K562 (cell line): ENCODE data around the gene NRG2. TPM values are rescaled to one million over a fixed set of nuclear protein-coding genes. Genes with fewer than 3 reads are reported as not detected.

ENCODE experiments used
- ATAC-seq: fragments of 200-7000 bp; cut with Tn5 transposase; 3 replicates; pipeline ENCODE4 v1.9.1; 2020; ENCODE audit warnings: moderate library complexity
- BruUV-seq: library from RNA; stranded (reverse); fragments of 400-500 nt; replicated peaks from 2 replicates; lab custom pipeline; 2021; lab: Mats Ljungman, UMichigan
- CTCF ChIA-PET: fragments of 300-600 bp; formaldehyde crosslinking; extraction: SDS; loops from one replicate; lab custom pipeline; 2021; ENCODE audit warnings: low intra/inter-chr PET ratio; lab: Yijun Ruan, JAX
- POLR2A ChIA-PET: fragments of 300-600, 350-650 bp; sonication (Branson Sonifier 250); formaldehyde crosslinking; extraction: SDS; loops from one replicate; lab custom pipeline; 2021; ENCODE audit warnings: antibody characterized with exemption, inconsistent platforms; lab: Yijun Ruan, JAX
- DNase-seq, 4 experiments: peaks; one replicate each; pipeline versions ENCODE4 v3.0.0 to v3.0.0-alpha.2; 2011 to 2018; ENCODE audit warnings: low spot score in 3 of 4, mixed read lengths in 3 of 4; ENCODE audit errors: extremely low read depth in 1 of 4
- FAIRE-seq: peaks from 2 replicates; lab custom pipeline; 2011; peaks lifted over from hg19 to GRCh38; lab: Jason Lieb, UNC
- H2AFZ ChIP-seq: 2 replicates; pipeline ENCODE4 v1.6.0; 2011; ENCODE audit warnings: low read depth, low read length, control low read depth, inconsistent platforms
- H3K27ac ChIP-seq: fragments of 200-600 bp; 3 replicates; pipeline ENCODE4 v1.8.0; 2011; ENCODE audit warnings: low read depth, mild to moderate bottlenecking, control low read depth, inconsistent platforms, low read length, moderate library complexity, mixed read lengths; ENCODE audit errors: extremely low read depth
- H3K27me3 ChIP-seq, 2 experiments: fragments of 300-600 bp in 1 of 2; 2 replicates in 1 of 2; 3 replicates in 1 of 2; pipeline versions ENCODE4 v1.6.0 to v1.8.0; 2011; ENCODE audit warnings: inconsistent platforms in 2 of 2, low read length in 2 of 2, mild to moderate bottlenecking in 1 of 2, mixed read lengths in 1 of 2, moderate library complexity in 1 of 2; ENCODE audit not compliant: control insufficient read depth in 2 of 2, insufficient read depth in 2 of 2
- H3K36me3 ChIP-seq: fragments of 300-600 bp; 3 replicates; pipeline ENCODE4 v1.8.0; 2011; ENCODE audit warnings: mild to moderate bottlenecking, low read length, inconsistent platforms; ENCODE audit not compliant: control insufficient read depth, insufficient read depth
- H3K4me1 ChIP-seq, 2 experiments: fragments of 200-600 bp in 1 of 2; replicated peaks in 1 of 2; 2 replicates in 1 of 2; 3 replicates in 1 of 2; pipeline versions ENCODE4 v1.5.1 to v1.8.0; 2011; ENCODE audit warnings: inconsistent platforms in 2 of 2, low read length in 2 of 2, mild to moderate bottlenecking in 1 of 2, mixed read lengths in 1 of 2, moderate library complexity in 1 of 2; ENCODE audit not compliant: control insufficient read depth in 2 of 2, insufficient read depth in 2 of 2
- H3K4me2 ChIP-seq: 2 replicates; pipeline ENCODE4 v1.6.1; 2011; ENCODE audit warnings: low read length, control low read depth, inconsistent platforms, mixed read lengths; ENCODE audit not compliant: insufficient read depth
- H3K4me3 ChIP-seq: fragments of 200-600 bp; sonication (generic), shearing (Covaris generic); 2 replicates; pipeline ENCODE4 v1.5.1; 2016; ENCODE audit warnings: control low read depth, inconsistent platforms
- H3K79me2 ChIP-seq: fragments of 200-600 bp; 3 replicates; pipeline ENCODE4 v1.8.0; 2011; ENCODE audit warnings: low read length, inconsistent platforms; ENCODE audit not compliant: control insufficient read depth, insufficient read depth
- H3K9ac ChIP-seq, 2 experiments: 2 replicates each; pipeline versions ENCODE4 v1.6.0 to v1.6.1; 2011; ENCODE audit warnings: low read depth in 2 of 2, low read length in 2 of 2, control low read depth in 1 of 2, inconsistent platforms in 1 of 2, mild to moderate bottlenecking in 1 of 2, mixed read lengths in 1 of 2; ENCODE audit not compliant: insufficient read depth in 1 of 2
- H3K9me1 ChIP-seq: one replicate; pipeline ENCODE4 v1.6.0; 2011; ENCODE audit warnings: inconsistent platforms, mild to moderate bottlenecking, low read length, moderate library complexity; ENCODE audit not compliant: control insufficient read depth, insufficient read depth
- H3K9me3 ChIP-seq: replicated peaks from 2 replicates; pipeline ENCODE4 v1.5.1; 2011; ENCODE audit warnings: low read depth, low read length, inconsistent platforms; ENCODE audit not compliant: control insufficient read depth, insufficient read depth
- H4K20me1 ChIP-seq: replicated peaks from 2 replicates; pipeline ENCODE4 v1.6.1; 2011; ENCODE audit warnings: low read length, inconsistent platforms, mixed read lengths; ENCODE audit not compliant: control insufficient read depth, insufficient read depth
- CCNT2 ChIP-seq: IDR thresholded peaks from 2 replicates; pipeline ENCODE4 v1.6.1; 2011; ENCODE audit warnings: borderline replicate concordance, low read depth, mild to moderate bottlenecking, moderate library complexity, mixed read lengths, low read length; ENCODE audit not compliant: insufficient read length; ENCODE audit errors: extremely low read depth
- CTCF ChIP-seq, 3 experiments: IDR thresholded peaks in 2 of 3; conservative IDR thresholded peaks in 1 of 3; 2 replicates each; pipeline ENCODE4 v1.5.1; 2011 to 2012; ENCODE audit warnings: low read length in 3 of 3, mild to moderate bottlenecking in 3 of 3, control low read depth in 2 of 3, improper control_type of control experiment in 1 of 3, inconsistent platforms in 1 of 3, low read depth in 1 of 3, mixed read lengths in 1 of 3, moderate library complexity in 1 of 3; ENCODE audit not compliant: insufficient read depth in 2 of 3
- ZBTB5 ChIP-seq: fragments of 450-650 bp; IDR thresholded peaks from 2 replicates; pipeline ENCODE4 v1.6.1; 2017; ENCODE audit warnings: antibody characterized with exemption
- ZNF407 ChIP-seq: fragments of 450-650 bp; IDR thresholded peaks from 2 replicates; pipeline ENCODE4 v1.6.1; 2016; ENCODE audit warnings: low read depth
- WGBS: fragments of 100-300 bp; shearing (Covaris generic); methylation state at CpG from one replicate; pipeline ENCODE4 v1.1.6; 2016; ENCODE audit warnings: low coverage, mixed read lengths; ENCODE audit not compliant: insufficient coverage; ENCODE audit errors: missing lambda C conversion rate; 5-methylcytosine and 5-hydroxymethylcytosine counted together
- in situ Hi-C: fragments of 300-500 bp; cut with MboI; formaldehyde crosslinking; loops from 4 replicates; pipeline ENCODE4 v1.15.0; 2018; ENCODE audit warnings: inconsistent platforms, mixed read lengths
- intact Hi-C: fragments of 100-400 bp; cut with micrococcal nuclease; formaldehyde crosslinking; loops from 2 replicates; pipeline ENCODE4 v1.14.2; 2022
- polyA plus RNA-seq, 8 experiments: library from polyadenylated mRNA; depleted of rRNA in 4 of 8; stranded (reverse) in 5 of 8; unstranded in 3 of 8; fragments of >200 nt; fragmentation: Nextera tagmentation in 2 of 8; fragmentation: Illumina TruSeq in 1 of 8; extraction: Ambion mirVana in 2 of 8; extraction: Trizol in 1 of 8; gene quantifications; 2 replicates each; pipeline versions ENCODE4 v1.2.1 to v1.2.3, GENCODE V29; 2011 to 2014; ENCODE audit warnings: inconsistent platforms in 1 of 8, missing spikeins in 1 of 8
- total RNA-seq, 7 experiments: library from RNA; depleted of rRNA in 6 of 7; stranded (reverse); fragments of >200 nt in 6 of 7; fragmentation: Illumina TruSeq in 2 of 7; extraction: Trizol in 2 of 7; gene quantifications; 2 replicates each; pipeline versions ENCODE4 v1.2.1 to v1.2.3, GENCODE V29; 2011 to 2021; ENCODE audit warnings: low replicate concordance in 1 of 7

The NRG2 gene
- total and polyA plus RNA-seq, 9 of the 15 experiments (the other 6 are each of a cell fraction or from before 2014, with no cell fraction given), result not detected

GRCh38 chr5:139806726-139807646 lies 236.1 kb downstream of the NRG2 start:
- Histone ChIP-seq H3K9ac (no peak overlapping the region), H3K9me1 (peaks cover 6% of the 10 kb centered on the region), H3K9me3 (no peaks in the 10 kb centered on the region), H3K79me2 (no peaks in the 10 kb centered on the region), H3K4me2 (no peak overlapping the region), H3K27ac (no peak overlapping the region), H3K4me1 (peaks cover 0 to 3% of the 10 kb centered on the region in 2 experiments; a peak in 1 of 5 replicates), H3K27me3 (peaks cover 0 to 54% of the 10 kb centered on the region in 2 experiments; a peak in 3 of 5 replicates), H3K4me3 (no peak overlapping the region), H2AFZ (no peak overlapping the region), H4K20me1 (peaks cover 17% of the 10 kb centered on the region), H3K36me3 (no peaks in the 10 kb centered on the region)
- BruUV-seq, result no TSS peak
- in situ Hi-C loops, result no loop called here
- under 1% methylated on average over 8 of the region's 8 CpGs for WGBS
- ATAC-seq (no peak), FAIRE-seq (no peak), DNase-seq (no peak)
- CTCF ChIA-PET, result interaction anchor here (0.9 kb wide), 1 partner anchor 162 kb away, joined by 3 read pairs; no protein-coding TSS in a partner anchor
- POLR2A ChIA-PET, result interaction anchor here (0.6 to 1.3 kb wide), 4 partner anchors 9 to 162 kb away, joined by 3 to 6 read pairs (median 4); partner anchors contain the start of gene PSD2
- TF ChIP-seq CCNT2, result no peak
- no peak for TF ChIP-seq ZNF407
- no peak for TF ChIP-seq ZBTB5
- peak in 1 of 3 experiments; percentile 15; a peak in 1 of 6 replicates for TF ChIP-seq CTCF (IDR thresholded peaks at IDR 0.05 in 2 of 3, conservative IDR thresholded peaks at IDR 0.05 in 1 of 3; ENCODE audit: insufficient read depth in 2 of 3, low read depth in 1 of 3, low read length in 3 of 3)
- TF ChIP-seq, all 486 proteins: peak for 1
- intact Hi-C loops, result no loop called here
